Retinal pigment epithelial cell (primary cell): ENCODE results near the gene DDX24.

ENCODE experiments used
- DNase-seq: peaks from one replicate; pipeline ENCODE4 v3.0.0-alpha.2; 2010; ENCODE audit warnings: low read depth
- H3K4me3 ChIP-seq: 2 replicates; pipeline ENCODE4 v1.5.1; 2011; ENCODE audit warnings: mild to moderate bottlenecking, low read length, control low read depth, moderate library complexity
- TF ChIP-seq, protein P1 (sequence below): conservative IDR thresholded peaks from 2 replicates; pipeline ENCODE4 v1.5.1; 2011; ENCODE audit warnings: low read depth, low read length, control low read depth, inconsistent platforms

Gene DDX24

DNA sequence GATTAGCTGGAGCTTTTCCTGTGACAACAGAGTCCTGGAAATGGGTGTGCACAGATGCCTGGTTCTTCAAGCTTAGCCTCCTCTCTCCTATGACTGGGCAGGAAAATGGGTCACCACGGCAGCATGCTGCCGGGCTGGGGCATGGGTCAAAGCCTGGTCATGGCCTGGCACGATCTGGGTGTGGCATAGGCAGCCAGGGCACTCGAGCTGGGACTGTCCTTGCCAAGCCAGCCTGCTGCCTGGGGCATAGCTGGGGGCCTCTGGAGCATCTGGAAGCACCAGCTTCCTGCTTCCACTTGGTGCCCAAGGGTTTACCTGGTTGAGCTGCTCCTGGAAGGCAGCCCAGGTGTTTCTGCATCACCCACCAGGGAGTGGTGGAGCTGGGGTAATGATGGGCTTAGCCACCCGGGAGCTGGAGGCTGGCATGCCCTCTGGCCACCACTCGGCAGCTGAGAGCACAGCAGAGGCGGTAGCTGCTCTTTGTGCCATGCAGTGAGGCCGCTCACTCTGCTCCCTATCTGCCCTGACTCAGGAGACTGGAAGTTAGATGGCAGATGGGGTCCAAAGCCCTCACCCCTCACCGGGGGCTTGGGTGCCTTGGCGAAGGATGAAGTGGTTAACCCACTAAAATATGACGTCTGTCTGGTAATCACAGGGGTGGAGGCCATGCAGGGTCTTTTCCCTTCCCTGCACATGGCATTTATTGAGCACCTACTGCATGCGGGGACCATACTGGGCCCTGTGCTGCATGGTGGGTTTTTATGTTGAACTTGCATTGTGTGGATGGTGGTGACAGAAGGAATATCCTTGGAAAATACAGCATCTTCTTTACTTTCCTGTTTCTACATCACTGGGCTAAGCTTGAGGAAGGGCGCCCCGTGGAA lies 53.2 kb downstream of the DDX24 start:
- DNase-seq: no peak
- no peak overlapping the region for H3K4me3 ChIP-seq
- TF ChIP-seq, protein P1, sequence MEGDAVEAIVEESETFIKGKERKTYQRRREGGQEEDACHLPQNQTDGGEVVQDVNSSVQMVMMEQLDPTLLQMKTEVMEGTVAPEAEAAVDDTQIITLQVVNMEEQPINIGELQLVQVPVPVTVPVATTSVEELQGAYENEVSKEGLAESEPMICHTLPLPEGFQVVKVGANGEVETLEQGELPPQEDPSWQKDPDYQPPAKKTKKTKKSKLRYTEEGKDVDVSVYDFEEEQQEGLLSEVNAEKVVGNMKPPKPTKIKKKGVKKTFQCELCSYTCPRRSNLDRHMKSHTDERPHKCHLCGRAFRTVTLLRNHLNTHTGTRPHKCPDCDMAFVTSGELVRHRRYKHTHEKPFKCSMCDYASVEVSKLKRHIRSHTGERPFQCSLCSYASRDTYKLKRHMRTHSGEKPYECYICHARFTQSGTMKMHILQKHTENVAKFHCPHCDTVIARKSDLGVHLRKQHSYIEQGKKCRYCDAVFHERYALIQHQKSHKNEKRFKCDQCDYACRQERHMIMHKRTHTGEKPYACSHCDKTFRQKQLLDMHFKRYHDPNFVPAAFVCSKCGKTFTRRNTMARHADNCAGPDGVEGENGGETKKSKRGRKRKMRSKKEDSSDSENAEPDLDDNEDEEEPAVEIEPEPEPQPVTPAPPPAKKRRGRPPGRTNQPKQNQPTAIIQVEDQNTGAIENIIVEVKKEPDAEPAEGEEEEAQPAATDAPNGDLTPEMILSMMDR: no peak

DNA sequence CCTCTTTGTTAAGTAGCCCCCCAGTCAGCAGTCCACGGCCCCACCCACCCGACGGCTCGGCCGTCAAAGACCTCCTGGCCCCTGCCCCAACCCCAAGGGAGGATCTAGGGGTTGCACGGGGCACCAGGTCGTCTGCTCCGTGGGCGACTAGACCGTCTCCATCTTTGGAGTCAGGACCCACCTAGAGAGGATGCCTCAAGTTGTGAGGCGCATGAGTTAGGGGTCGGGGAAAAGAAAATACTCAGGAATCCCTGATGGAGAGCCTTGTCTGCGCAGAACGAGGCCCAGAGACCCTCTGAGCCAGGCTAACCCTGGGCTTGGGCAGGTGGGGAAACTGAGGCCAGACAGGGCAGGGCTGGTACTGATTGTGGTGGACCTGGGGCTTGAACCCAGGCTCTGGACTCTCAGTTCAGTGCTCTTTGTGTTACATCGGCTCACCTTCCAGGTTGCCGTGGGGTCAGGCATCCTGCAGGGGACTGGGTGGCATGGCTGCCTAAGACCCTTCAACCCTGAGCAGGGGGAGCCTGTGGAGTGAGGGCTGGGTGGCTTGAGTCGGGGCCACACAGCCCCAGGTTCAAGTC lies 54.0 kb downstream of the DDX24 start:
- DNase-seq: no peak
- TF ChIP-seq, protein P1: no peak
- H3K4me3 ChIP-seq: peak overlapping the region; percentile 51

GRCh38 chr14:94026173-94026888 lies 54.7 kb downstream of the DDX24 start, which contains the start of gene OTUB2:
Gene OTUB2 (plus strand): TSS chr14:94026340. CDS start chr14:94026538, 198 bp downstream.
- peak; percentile 93 for DNase-seq
- H3K4me3 ChIP-seq: peak within 1 kb of the TSS; percentile 51
- TF ChIP-seq, protein P1: no peak

GRCh38 chr14:94025720-94026119 lies 55.3 kb downstream of the DDX24 start:
- TF ChIP-seq, protein P1: no peak
- no peak for DNase-seq
- H3K4me3 ChIP-seq: peak overlapping the region; percentile 51

GRCh38 chr14:94024549-94024948 lies 56.5 kb downstream of the DDX24 start:
- no peak overlapping the region for H3K4me3 ChIP-seq
- TF ChIP-seq, protein P1: no peak
- DNase-seq: no peak

DNA sequence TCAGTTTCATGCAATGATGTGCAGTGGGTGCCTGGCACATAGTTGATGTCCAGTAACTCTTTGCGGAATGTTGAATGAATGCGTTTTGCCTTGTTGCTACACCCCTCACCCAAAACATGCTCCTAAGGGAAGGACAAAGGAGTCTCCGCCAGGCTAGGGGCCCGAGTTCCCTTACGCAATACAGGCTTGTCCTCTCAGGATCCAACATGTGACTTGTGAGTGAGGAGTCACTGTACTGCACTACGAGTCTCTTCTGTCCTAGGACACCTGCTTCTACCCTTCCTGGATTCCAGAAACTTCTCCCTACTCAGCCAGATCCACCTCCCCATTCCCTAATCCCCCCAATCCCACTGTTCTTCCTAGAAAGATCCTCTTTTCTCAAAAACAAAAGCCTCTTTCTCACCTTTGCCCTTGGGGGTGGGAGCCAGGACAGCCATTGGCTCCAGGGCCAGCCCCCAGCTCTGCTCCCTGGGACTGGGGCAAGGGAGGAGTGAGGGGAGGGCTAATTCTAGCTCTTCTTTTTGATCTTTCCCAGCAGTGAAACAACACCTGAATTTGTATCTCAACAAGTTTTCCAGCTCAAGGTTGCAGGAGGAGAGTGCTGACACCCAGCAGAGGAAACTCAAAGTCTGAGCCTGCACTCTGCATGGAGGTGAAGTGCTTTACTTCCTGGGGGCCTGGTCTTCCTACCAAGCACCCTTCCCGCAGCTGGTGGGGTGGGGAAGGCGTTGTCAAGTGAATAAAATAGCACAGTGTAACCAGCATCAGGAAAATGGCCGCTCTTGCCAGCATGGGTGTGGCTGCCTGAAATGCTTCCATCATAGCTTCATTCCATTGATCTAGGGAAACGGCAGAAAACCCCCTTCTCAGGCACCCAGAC lies 58.2 kb downstream of the DDX24 start:
- TF ChIP-seq, protein P1: no peak
- no peak overlapping the region for H3K4me3 ChIP-seq
- no peak for DNase-seq
